Lower lobe of right lung (tissue), 2 donors: Measurements from ENCODE around the gene PTER. TPM values are rescaled to one million over a fixed set of nuclear protein-coding genes. Genes with fewer than 3 reads are reported as not detected.

ENCODE experiments used
- ATAC-seq, 2 donors: fragments of 200-7000 bp; cut with Tn5 transposase; one replicate each; pipeline ENCODE4 v1.9.1; 2020 to 2022; ENCODE audit warnings: mild to moderate bottlenecking in 2 of 2, moderate library complexity in 2 of 2
- DNase-seq: peaks from one replicate; pipeline ENCODE4 v3.0.0-alpha.2; 2020
- H3K27ac ChIP-seq: fragments of 200-600 bp; one replicate; pipeline ENCODE4 v1.8.0; 2022
- H3K27me3 ChIP-seq: fragments of 200-600 bp; one replicate; pipeline ENCODE4 v1.8.0; 2022; ENCODE audit warnings: low read depth
- H3K36me3 ChIP-seq: fragments of 200-600 bp; one replicate; pipeline ENCODE4 v1.8.0; 2022; ENCODE audit warnings: mild to moderate bottlenecking
- H3K4me1 ChIP-seq: fragments of 200-600 bp; one replicate; pipeline ENCODE4 v1.8.0; 2022
- H3K4me3 ChIP-seq: fragments of 200-600 bp; one replicate; pipeline ENCODE4 v1.8.0; 2022; ENCODE audit warnings: mild to moderate bottlenecking
- H3K9me3 ChIP-seq: fragments of 200-600 bp; one replicate; pipeline ENCODE4 v1.8.0; 2022
- CTCF ChIP-seq: fragments of 200-600 bp; IDR thresholded peaks from one replicate; pipeline ENCODE4 v1.8.0; 2022; ENCODE audit warnings: antibody characterized with exemption, mild to moderate bottlenecking
- intact Hi-C: fragments of 100-400 bp; cut with DNase I; formaldehyde crosslinking; loops from one replicate; pipeline ENCODE4 v1.11.0; 2022
- total RNA-seq: library from RNA; stranded (reverse); fragmentation: NEBNext Ultra II Directional; extraction: Animal tissue kit (Norgen Biotek cat#: 25700); gene quantifications from one replicate; pipeline ENCODE4 v1.2.1, GENCODE V29; 2021
- donor health status: DM: no; HTN: yes; CAD: no; lungs with severe emphysema.

PTER gene
- total RNA-seq, 1 donor from 2014 or later: 20.3 TPM

GRCh38 chr10:16449454-16449853 lies 12.6 kb downstream of the PTER start:
- Histone ChIP-seq H3K4me3 (no peak overlapping the region), H3K27ac (no peak overlapping the region), H3K27me3 (no peaks in the 10 kb centered on the region), H3K36me3 (no peaks in the 10 kb centered on the region), H3K4me1 (no peaks in the 10 kb centered on the region), H3K9me3 (no peaks in the 10 kb centered on the region)
- ATAC-seq: no peak
- DNase-seq: no peak
- no peak for TF ChIP-seq CTCF
- intact Hi-C loops: no loop called here

- Histone ChIP-seq H3K36me3 (no peaks in the 10 kb centered on the region), H3K4me1 (no peaks in the 10 kb centered on the region), H3K9me3 (no peaks in the 10 kb centered on the region), H3K4me3 (no peak overlapping the region), H3K27ac (no peak overlapping the region), H3K27me3 (no peaks in the 10 kb centered on the region)
- DNase-seq (no peak), ATAC-seq (no peak)
- TF ChIP-seq CTCF: no peak
- intact Hi-C loops: no loop called here
Observed at GRCh38 chr10:16458166-16458955, 21.6 kb downstream of the PTER start.

GRCh38 chr10:16459423-16459939 lies 22.7 kb downstream of the PTER start:
- Histone ChIP-seq H3K27ac (no peak overlapping the region), H3K27me3 (no peaks in the 10 kb centered on the region), H3K36me3 (no peaks in the 10 kb centered on the region), H3K4me1 (no peaks in the 10 kb centered on the region), H3K9me3 (no peaks in the 10 kb centered on the region), H3K4me3 (no peak overlapping the region)
- ATAC-seq (no peak), DNase-seq (no peak)
- intact Hi-C loops: no loop called here
- TF ChIP-seq CTCF: no peak

GRCh38 chr10:16466001-16466400 lies 29.2 kb downstream of the PTER start:
- no peak for DNase-seq
- no peak for ATAC-seq
- Histone ChIP-seq H3K27ac (no peak overlapping the region), H3K27me3 (no peaks in the 10 kb centered on the region), H3K4me1 (no peaks in the 10 kb centered on the region), H3K4me3 (no peak overlapping the region), H3K9me3 (no peaks in the 10 kb centered on the region), H3K36me3 (no peaks in the 10 kb centered on the region)
- intact Hi-C loops: no loop called here
- TF ChIP-seq CTCF: no peak

- Histone ChIP-seq H3K4me3 (no peak overlapping the region), H3K36me3 (no peaks in the 10 kb centered on the region), H3K27me3 (no peaks in the 10 kb centered on the region), H3K9me3 (no peaks in the 10 kb centered on the region), H3K27ac (no peak overlapping the region), H3K4me1 (no peaks in the 10 kb centered on the region)
- DNase-seq: no peak
- TF ChIP-seq CTCF: no peak
- intact Hi-C loops: no loop called here
- no peak for ATAC-seq
Observed at GRCh38 chr10:16470747-16471146, 33.9 kb downstream of the PTER start.
